Purkinje cell (primary cell): ENCODE results near the gene CFAP65. TPM values are rescaled to one million over a fixed set of nuclear protein-coding genes. Genes with fewer than 3 reads are reported as not detected.

ENCODE experiments used
- polyA plus RNA-seq: library from polyadenylated mRNA; unstranded; fragments of >200 nt; fragmentation: Nextera tagmentation; gene quantifications from 2 replicates; pipeline ENCODE4 v1.2.1, GENCODE V29; 2014

CFAP65 gene
- polyA plus RNA-seq: 2.5 TPM in 1 of 2 replicates, not detected in the other

GRCh38 chr2:219041252-219041651 lies at the start of gene CFAP65:
CFAP65 (minus strand) TSS chr2:219041516; CDS start chr2:219039048, 2,468 bp downstream.

GRCh38 chr2:219060821-219061791 lies 19.8 kb upstream of the CFAP65 start, which contains the start of gene IHH:
IHH (minus strand) TSS chr2:219060921; CDS start chr2:219060467, 454 bp downstream.

GRCh38 chr2:218993345-218994315 lies 47.7 kb downstream of the CFAP65 start, which contains the start of gene CRYBA2:
CRYBA2 (minus strand) TSS chr2:218993422; CDS start chr2:218993176, 246 bp downstream.

GRCh38 chr2:218985021-218985324 lies 56.3 kb downstream of the CFAP65 start, which contains the start of gene FEV:
FEV (minus strand) TSS chr2:218985184; CDS start chr2:218985075, 109 bp downstream.

GRCh38 chr2:218959141-218959731 lies 82.1 kb downstream of the CFAP65 start, which contains the start of gene CDK5R2:
CDK5R2 (plus strand) TSS chr2:218959666; CDS start chr2:218959821, 155 bp downstream.

Other genes with a start within 250 kb of the CFAP65 start
- not detected in 2 replicates for gene PRKAG3, start 209.7 kb downstream of the CFAP65 start, polyA plus RNA-seq
- not detected in 2 replicates for gene WNT6, start 181.7 kb downstream of the CFAP65 start, polyA plus RNA-seq
- not detected in 2 replicates for gene WNT10A, start 160.7 kb downstream of the CFAP65 start, polyA plus RNA-seq
- gene CDK5R2, start 81.8 kb downstream of the CFAP65 start, polyA plus RNA-seq: 1.2 and 1.6 TPM in 2 replicates
- gene FEV, start 56.3 kb downstream of the CFAP65 start, polyA plus RNA-seq: not detected in 2 replicates
- gene CRYBA2, start 48.1 kb downstream of the CFAP65 start, polyA plus RNA-seq: not detected in 2 replicates
- not detected in 2 replicates for gene IHH, start 19.4 kb upstream of the CFAP65 start, polyA plus RNA-seq
- gene NHEJ1, start 119.3 kb upstream of the CFAP65 start, polyA plus RNA-seq: 7.2 and 8.3 TPM in 2 replicates
- gene SLC23A3, start 128.5 kb upstream of the CFAP65 start, polyA plus RNA-seq: not detected in 2 replicates
- 4.6 and 9.5 TPM in 2 replicates for gene CNPPD1, start 135.4 kb upstream of the CFAP65 start, polyA plus RNA-seq
- 43.3 and 81.2 TPM in 2 replicates for gene RETREG2, start 136.8 kb upstream of the CFAP65 start, polyA plus RNA-seq
- gene ZFAND2B, start 165.3 kb upstream of the CFAP65 start, polyA plus RNA-seq: 6.2 and 7.7 TPM in 2 replicates
- gene ABCB6, start 177.4 kb upstream of the CFAP65 start, polyA plus RNA-seq: 23.5 and 25.0 TPM in 2 replicates
- 24.5 and 24.6 TPM in 2 replicates for gene ATG9A, start 188.1 kb upstream of the CFAP65 start, polyA plus RNA-seq
- 11.0 and 12.0 TPM in 2 replicates for gene ANKZF1, start 188.3 kb upstream of the CFAP65 start, polyA plus RNA-seq
- gene GLB1L, start 203.9 kb upstream of the CFAP65 start, polyA plus RNA-seq: 0.46 and 3.0 TPM in 2 replicates
- gene STK16, start 204.0 kb upstream of the CFAP65 start, polyA plus RNA-seq: 2.6 and 9.3 TPM in 2 replicates
- not detected in 2 replicates for gene TUBA4B, start 211.7 kb upstream of the CFAP65 start, polyA plus RNA-seq
- gene TUBA4A, start 212.4 kb upstream of the CFAP65 start, polyA plus RNA-seq: 297 and 356 TPM in 2 replicates
- 16.3 and 37.3 TPM in 2 replicates for gene DNAJB2, start 237.8 kb upstream of the CFAP65 start, polyA plus RNA-seq